K562 (cell line): Measurements from ENCODE around the gene MPL. TPM values are rescaled to one million over a fixed set of nuclear protein-coding genes. Genes with fewer than 3 reads are reported as not detected.

ENCODE experiments used
- ATF7 ChIP-seq: fragments of 450-650 bp; IDR thresholded peaks from 2 replicates; pipeline ENCODE4 v1.7.1; 2014; ENCODE audit warnings: mild to moderate bottlenecking, moderate library complexity
- HDAC8 ChIP-seq: fragments of 450-650 bp; IDR thresholded peaks from 2 replicates; pipeline ENCODE4 v1.6.1; 2016; ENCODE audit warnings: mild to moderate bottlenecking, missing genetic modification characterization, moderate library complexity, missing compliant biosample characterization
- HMG20A ChIP-seq: fragments of 450-650 bp; formaldehyde crosslinking; conservative IDR thresholded peaks from 2 replicates; pipeline ENCODE4 v1.4.0; 2020; ENCODE audit warnings: mild to moderate bottlenecking, mixed read lengths
- MAZ ChIP-seq, 2 experiments: fragments of 450-650 bp in 1 of 2; sonication (generic) in 1 of 2; formaldehyde crosslinking; IDR thresholded peaks in 1 of 2; conservative IDR thresholded peaks in 1 of 2; 2 replicates each; pipeline versions ENCODE4 v1.4.0 to v1.5.0; 2020; ENCODE audit warnings: mild to moderate bottlenecking in 1 of 2, missing genetic modification reagents in 1 of 2
- MXI1 ChIP-seq: IDR thresholded peaks from 2 replicates; pipeline ENCODE4 v1.6.1; 2011; ENCODE audit warnings: low read depth, mild to moderate bottlenecking, improper control_type of control experiment, low read length
- POLR2AphosphoS2 ChIP-seq: IDR thresholded peaks from 2 replicates; pipeline ENCODE4 v1.6.1; 2012; ENCODE audit warnings: low read length, improper control_type of control experiment
- RBM39 ChIP-seq: fragments of 200-400 bp; formaldehyde crosslinking; optimal IDR thresholded peaks from 2 replicates; pipeline ENCODE3; 2018; ENCODE audit warnings: low read depth, low read length
- ZC3H4 ChIP-seq: sonication (generic); formaldehyde crosslinking; IDR thresholded peaks from 2 replicates; pipeline ENCODE4 v1.9.0; 2021; ENCODE audit warnings: missing genetic modification reagents, borderline replicate concordance
- ZC3H8 ChIP-seq: fragments of 450-650 bp; IDR thresholded peaks from 2 replicates; pipeline ENCODE4 v1.6.1; 2017
- ZFP30 ChIP-seq: fragments of 250-450 bp; sonication (Bioruptor Pico); IDR thresholded peaks from 2 replicates; pipeline ENCODE4 v1.8.0; 2022; ENCODE audit warnings: moderate library complexity, mild to moderate bottlenecking, inconsistent platforms, borderline replicate concordance
- ZKSCAN1 ChIP-seq: fragments of 150-350 bp; IDR thresholded peaks from 2 replicates; pipeline ENCODE4 v1.6.1; 2016; ENCODE audit warnings: low read depth, low read length
- ZNF133 ChIP-seq: fragments of 250-450 bp; sonication (Bioruptor Pico); IDR thresholded peaks from 2 replicates; pipeline ENCODE4 v1.4.0; 2020; ENCODE audit warnings: mild to moderate bottlenecking
- ZNF444 ChIP-seq: fragments of 250-450 bp; sonication (Bioruptor Pico); IDR thresholded peaks from 2 replicates; pipeline ENCODE4 v1.4.0; 2020; ENCODE audit warnings: mild to moderate bottlenecking, moderate library complexity
- polyA plus RNA-seq, 8 experiments: library from polyadenylated mRNA; depleted of rRNA in 4 of 8; stranded (reverse) in 5 of 8; unstranded in 3 of 8; fragments of >200 nt; fragmentation: Nextera tagmentation in 2 of 8; fragmentation: Illumina TruSeq in 1 of 8; extraction: Ambion mirVana in 2 of 8; extraction: Trizol in 1 of 8; gene quantifications; 2 replicates each; pipeline versions ENCODE4 v1.2.1 to v1.2.3, GENCODE V29; 2011 to 2014; ENCODE audit warnings: inconsistent platforms in 1 of 8, missing spikeins in 1 of 8
- total RNA-seq, 7 experiments: library from RNA; depleted of rRNA in 6 of 7; stranded (reverse); fragments of >200 nt in 6 of 7; fragmentation: Illumina TruSeq in 2 of 7; extraction: Trizol in 2 of 7; gene quantifications; 2 replicates each; pipeline versions ENCODE4 v1.2.1 to v1.2.3, GENCODE V29; 2011 to 2021; ENCODE audit warnings: low replicate concordance in 1 of 7
- TF ChIP-seq, protein P1 (sequence below): fragments of 250-450 bp; sonication (Bioruptor Pico); IDR thresholded peaks from 2 replicates; pipeline ENCODE4 v1.5.0; 2021; ENCODE audit warnings: mild to moderate bottlenecking, moderate library complexity
- TF ChIP-seq, protein P2 (sequence below), 3 experiments: IDR thresholded peaks in 2 of 3; conservative IDR thresholded peaks in 1 of 3; 2 replicates each; pipeline ENCODE4 v1.5.1; 2011 to 2012; ENCODE audit warnings: low read length in 3 of 3, mild to moderate bottlenecking in 3 of 3, control low read depth in 2 of 3, improper control_type of control experiment in 1 of 3, inconsistent platforms in 1 of 3, low read depth in 1 of 3, mixed read lengths in 1 of 3, moderate library complexity in 1 of 3; ENCODE audit not compliant: insufficient read depth in 2 of 3
- TF ChIP-seq, protein P3 (sequence below): sonication (generic); IDR thresholded peaks from 2 replicates; pipeline ENCODE4 v1.6.1; 2016
- TF ChIP-seq, protein P4 (sequence below): sonication (generic); formaldehyde crosslinking; IDR thresholded peaks from 2 replicates; pipeline ENCODE4 v1.8.0; 2022; ENCODE audit warnings: missing genetic modification reagents, mild to moderate bottlenecking, borderline replicate concordance

MPL gene
- total and polyA plus RNA-seq, 9 of the 15 experiments (the other 6 are each of a cell fraction or from before 2014, with no cell fraction given) = not detected

DNA sequence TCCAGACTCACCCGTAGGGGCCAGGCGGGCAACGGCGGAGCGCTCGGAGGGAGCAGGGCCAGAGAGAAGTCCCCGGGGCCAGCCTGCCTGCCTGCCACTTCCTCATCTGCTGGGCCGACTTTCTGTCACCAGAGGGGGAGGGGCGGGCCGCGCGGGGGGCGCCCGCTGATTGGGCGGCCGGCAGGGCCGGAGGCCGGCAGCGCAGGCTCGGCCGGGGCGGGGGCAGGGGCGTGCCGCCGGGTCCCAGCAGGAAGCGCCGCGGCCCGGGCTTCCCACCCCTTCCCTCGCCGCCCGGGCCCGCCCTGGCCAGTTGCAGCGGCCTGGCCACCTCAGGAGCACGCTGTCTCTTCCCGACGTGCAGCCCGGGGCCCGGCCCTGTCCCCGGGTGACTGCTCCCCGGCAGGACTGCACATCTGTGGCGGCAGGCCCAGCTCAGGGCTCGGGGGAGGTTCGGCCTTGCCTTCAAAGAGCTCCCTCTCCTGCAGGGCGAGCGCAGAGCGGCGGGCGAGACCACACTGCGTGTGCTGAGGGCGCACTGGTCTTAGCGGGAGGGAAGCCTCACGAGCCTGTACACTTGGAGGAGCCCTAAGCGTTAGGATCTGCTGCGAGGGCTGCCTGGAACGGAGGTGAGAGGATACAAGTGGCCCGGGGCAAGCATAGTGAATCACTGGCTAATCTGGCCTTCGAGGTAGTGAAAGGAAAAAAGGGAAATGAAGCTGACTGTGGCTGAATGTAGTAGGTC, 30.5 kb downstream of the MPL start, which contains the start of gene ELOVL1 (continued):
- TF ChIP-seq, protein P1, sequence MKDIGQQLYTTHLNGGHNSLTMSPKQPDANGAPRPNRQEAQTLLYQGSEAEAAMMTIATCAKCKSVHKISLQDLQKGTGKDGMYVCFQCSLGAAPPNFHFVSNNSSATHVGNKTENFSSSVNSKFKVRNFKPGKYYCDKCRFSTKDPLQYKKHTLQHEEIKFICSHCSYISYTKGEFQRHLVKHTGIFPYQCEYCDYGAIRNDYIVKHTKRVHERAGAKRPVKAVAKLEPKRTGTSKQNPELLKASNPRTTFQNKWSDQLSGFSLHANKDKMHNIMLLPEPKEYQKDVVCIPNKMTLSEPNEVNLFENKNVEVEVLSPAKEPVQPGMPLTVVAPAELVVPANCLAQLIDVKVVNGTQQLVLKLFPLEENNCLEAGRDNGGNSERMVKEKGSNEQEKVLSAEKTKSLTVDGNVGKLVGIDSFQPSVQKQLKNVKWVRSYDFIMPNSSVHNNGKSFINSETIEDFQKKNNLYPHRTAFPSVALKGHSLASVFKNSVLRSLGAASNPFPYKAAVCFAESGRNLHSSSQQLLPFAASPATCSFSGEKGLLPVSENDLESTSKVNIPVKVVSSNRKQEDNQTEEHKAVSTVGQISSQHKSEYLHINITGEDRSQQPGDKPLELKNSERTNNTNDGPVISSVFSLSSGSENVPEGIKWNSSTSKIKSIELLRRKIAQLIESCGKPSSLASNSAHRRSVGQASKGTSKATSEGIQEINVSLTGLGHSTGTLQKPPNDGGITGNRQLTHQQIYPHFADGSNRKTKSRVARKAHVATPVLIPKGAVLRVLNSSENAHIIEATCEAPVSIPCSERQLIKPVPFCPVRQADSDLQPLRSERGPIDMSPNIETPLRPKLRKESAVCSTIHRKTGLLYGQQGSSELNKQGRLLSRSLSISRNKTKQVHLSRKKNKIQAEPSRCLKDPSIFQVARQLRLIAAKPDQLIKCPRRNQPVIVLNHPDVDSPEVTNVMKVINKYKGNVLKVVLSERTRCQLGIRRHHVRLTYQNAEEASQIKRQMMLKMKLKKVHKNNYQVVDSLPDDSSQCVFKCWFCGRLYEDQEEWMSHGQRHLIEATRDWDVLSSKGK (CRISPR knock-in tag) = no peak
- TF ChIP-seq ZC3H8 (no peak), ZFP30 (CRISPR knock-in tag) (no peak), ZNF133 (CRISPR knock-in tag) (no peak), HMG20A (CRISPR knock-in tag) (no peak), MXI1 (no peak; the same call in 1 of the 2 replicates), HDAC8 (no peak), ZKSCAN1 (no peak; the same call in 1 of the 2 replicates), POLR2AphosphoS2 (no peak), RBM39 (no peak), ATF7 (peak; percentile 92), ZNF444 (CRISPR knock-in tag) (no peak), MAZ (CRISPR knock-in tag; conservative IDR thresholded peaks at IDR 0.05 in 1 of 2, IDR thresholded peaks at IDR 0.05 in 1 of 2) (peak; percentile 78 to 93), ZC3H4 (CRISPR knock-in tag) (no peak)
- TF ChIP-seq, protein P2, sequence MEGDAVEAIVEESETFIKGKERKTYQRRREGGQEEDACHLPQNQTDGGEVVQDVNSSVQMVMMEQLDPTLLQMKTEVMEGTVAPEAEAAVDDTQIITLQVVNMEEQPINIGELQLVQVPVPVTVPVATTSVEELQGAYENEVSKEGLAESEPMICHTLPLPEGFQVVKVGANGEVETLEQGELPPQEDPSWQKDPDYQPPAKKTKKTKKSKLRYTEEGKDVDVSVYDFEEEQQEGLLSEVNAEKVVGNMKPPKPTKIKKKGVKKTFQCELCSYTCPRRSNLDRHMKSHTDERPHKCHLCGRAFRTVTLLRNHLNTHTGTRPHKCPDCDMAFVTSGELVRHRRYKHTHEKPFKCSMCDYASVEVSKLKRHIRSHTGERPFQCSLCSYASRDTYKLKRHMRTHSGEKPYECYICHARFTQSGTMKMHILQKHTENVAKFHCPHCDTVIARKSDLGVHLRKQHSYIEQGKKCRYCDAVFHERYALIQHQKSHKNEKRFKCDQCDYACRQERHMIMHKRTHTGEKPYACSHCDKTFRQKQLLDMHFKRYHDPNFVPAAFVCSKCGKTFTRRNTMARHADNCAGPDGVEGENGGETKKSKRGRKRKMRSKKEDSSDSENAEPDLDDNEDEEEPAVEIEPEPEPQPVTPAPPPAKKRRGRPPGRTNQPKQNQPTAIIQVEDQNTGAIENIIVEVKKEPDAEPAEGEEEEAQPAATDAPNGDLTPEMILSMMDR (IDR thresholded peaks at IDR 0.05 in 2 of 3, conservative IDR thresholded peaks at IDR 0.05 in 1 of 3; ENCODE audit: insufficient read depth in 2 of 3, low read depth in 1 of 3, low read length in 3 of 3) = peak; percentile 57 to 65 (median 60); a peak in 5 of 6 replicates
- TF ChIP-seq, protein P3, sequence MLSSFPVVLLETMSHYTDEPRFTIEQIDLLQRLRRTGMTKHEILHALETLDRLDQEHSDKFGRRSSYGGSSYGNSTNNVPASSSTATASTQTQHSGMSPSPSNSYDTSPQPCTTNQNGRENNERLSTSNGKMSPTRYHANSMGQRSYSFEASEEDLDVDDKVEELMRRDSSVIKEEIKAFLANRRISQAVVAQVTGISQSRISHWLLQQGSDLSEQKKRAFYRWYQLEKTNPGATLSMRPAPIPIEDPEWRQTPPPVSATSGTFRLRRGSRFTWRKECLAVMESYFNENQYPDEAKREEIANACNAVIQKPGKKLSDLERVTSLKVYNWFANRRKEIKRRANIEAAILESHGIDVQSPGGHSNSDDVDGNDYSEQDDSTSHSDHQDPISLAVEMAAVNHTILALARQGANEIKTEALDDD = no peak
- TF ChIP-seq, protein P4, sequence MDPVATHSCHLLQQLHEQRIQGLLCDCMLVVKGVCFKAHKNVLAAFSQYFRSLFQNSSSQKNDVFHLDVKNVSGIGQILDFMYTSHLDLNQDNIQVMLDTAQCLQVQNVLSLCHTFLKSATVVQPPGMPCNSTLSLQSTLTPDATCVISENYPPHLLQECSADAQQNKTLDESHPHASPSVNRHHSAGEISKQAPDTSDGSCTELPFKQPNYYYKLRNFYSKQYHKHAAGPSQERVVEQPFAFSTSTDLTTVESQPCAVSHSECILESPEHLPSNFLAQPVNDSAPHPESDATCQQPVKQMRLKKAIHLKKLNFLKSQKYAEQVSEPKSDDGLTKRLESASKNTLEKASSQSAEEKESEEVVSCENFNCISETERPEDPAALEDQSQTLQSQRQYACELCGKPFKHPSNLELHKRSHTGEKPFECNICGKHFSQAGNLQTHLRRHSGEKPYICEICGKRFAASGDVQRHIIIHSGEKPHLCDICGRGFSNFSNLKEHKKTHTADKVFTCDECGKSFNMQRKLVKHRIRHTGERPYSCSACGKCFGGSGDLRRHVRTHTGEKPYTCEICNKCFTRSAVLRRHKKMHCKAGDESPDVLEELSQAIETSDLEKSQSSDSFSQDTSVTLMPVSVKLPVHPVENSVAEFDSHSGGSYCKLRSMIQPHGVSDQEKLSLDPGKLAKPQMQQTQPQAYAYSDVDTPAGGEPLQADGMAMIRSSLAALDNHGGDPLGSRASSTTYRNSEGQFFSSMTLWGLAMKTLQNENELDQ (CRISPR knock-in tag) = no peak
